ENCODE results near the gene BASP1. TPM values are rescaled to one million over a fixed set of nuclear protein-coding genes. Genes with fewer than 3 reads are reported as not detected.

BASP1 gene
- total and polyA plus RNA-seq, 2 experiments from 2014 or later: 87.5 to 114 TPM

DNA sequence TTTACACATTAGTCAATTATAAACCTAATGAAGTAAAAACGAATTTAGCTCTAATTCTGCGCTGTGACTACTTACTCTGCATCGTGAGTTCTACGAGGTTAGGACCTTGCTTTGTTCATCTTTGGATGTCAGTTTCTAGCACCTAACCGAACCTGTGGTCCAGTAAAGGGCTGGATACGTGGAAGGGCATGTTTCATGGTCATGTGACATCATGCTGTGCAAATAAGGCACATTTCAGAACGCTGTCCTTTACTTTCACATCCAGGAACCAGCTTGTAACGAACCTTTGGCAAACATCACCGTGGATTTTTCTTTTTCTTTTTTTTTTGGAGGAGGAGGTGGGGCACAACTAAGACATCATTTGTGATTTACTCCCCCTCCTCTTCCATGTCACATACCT lies 15.0 kb downstream of the BASP1 start (continued):
- TF ChIP-seq, protein P1, sequence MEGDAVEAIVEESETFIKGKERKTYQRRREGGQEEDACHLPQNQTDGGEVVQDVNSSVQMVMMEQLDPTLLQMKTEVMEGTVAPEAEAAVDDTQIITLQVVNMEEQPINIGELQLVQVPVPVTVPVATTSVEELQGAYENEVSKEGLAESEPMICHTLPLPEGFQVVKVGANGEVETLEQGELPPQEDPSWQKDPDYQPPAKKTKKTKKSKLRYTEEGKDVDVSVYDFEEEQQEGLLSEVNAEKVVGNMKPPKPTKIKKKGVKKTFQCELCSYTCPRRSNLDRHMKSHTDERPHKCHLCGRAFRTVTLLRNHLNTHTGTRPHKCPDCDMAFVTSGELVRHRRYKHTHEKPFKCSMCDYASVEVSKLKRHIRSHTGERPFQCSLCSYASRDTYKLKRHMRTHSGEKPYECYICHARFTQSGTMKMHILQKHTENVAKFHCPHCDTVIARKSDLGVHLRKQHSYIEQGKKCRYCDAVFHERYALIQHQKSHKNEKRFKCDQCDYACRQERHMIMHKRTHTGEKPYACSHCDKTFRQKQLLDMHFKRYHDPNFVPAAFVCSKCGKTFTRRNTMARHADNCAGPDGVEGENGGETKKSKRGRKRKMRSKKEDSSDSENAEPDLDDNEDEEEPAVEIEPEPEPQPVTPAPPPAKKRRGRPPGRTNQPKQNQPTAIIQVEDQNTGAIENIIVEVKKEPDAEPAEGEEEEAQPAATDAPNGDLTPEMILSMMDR (conservative IDR thresholded peaks at IDR 0.05; ENCODE audit: low read depth in 2 of 2): no peak
- no peak for TF ChIP-seq ZNF331 (CRISPR knock-in tag; IDR thresholded peaks at IDR 0.05; ENCODE audit: low read depth)
- no peak for TF ChIP-seq NANOG (IDR thresholded peaks at IDR 0.05; ENCODE audit: borderline replicate concordance)
- no peak for TF ChIP-seq POLR2AphosphoS5 (IDR thresholded peaks at IDR 0.05; ENCODE audit: low read depth)
- TF ChIP-seq, protein P2, sequence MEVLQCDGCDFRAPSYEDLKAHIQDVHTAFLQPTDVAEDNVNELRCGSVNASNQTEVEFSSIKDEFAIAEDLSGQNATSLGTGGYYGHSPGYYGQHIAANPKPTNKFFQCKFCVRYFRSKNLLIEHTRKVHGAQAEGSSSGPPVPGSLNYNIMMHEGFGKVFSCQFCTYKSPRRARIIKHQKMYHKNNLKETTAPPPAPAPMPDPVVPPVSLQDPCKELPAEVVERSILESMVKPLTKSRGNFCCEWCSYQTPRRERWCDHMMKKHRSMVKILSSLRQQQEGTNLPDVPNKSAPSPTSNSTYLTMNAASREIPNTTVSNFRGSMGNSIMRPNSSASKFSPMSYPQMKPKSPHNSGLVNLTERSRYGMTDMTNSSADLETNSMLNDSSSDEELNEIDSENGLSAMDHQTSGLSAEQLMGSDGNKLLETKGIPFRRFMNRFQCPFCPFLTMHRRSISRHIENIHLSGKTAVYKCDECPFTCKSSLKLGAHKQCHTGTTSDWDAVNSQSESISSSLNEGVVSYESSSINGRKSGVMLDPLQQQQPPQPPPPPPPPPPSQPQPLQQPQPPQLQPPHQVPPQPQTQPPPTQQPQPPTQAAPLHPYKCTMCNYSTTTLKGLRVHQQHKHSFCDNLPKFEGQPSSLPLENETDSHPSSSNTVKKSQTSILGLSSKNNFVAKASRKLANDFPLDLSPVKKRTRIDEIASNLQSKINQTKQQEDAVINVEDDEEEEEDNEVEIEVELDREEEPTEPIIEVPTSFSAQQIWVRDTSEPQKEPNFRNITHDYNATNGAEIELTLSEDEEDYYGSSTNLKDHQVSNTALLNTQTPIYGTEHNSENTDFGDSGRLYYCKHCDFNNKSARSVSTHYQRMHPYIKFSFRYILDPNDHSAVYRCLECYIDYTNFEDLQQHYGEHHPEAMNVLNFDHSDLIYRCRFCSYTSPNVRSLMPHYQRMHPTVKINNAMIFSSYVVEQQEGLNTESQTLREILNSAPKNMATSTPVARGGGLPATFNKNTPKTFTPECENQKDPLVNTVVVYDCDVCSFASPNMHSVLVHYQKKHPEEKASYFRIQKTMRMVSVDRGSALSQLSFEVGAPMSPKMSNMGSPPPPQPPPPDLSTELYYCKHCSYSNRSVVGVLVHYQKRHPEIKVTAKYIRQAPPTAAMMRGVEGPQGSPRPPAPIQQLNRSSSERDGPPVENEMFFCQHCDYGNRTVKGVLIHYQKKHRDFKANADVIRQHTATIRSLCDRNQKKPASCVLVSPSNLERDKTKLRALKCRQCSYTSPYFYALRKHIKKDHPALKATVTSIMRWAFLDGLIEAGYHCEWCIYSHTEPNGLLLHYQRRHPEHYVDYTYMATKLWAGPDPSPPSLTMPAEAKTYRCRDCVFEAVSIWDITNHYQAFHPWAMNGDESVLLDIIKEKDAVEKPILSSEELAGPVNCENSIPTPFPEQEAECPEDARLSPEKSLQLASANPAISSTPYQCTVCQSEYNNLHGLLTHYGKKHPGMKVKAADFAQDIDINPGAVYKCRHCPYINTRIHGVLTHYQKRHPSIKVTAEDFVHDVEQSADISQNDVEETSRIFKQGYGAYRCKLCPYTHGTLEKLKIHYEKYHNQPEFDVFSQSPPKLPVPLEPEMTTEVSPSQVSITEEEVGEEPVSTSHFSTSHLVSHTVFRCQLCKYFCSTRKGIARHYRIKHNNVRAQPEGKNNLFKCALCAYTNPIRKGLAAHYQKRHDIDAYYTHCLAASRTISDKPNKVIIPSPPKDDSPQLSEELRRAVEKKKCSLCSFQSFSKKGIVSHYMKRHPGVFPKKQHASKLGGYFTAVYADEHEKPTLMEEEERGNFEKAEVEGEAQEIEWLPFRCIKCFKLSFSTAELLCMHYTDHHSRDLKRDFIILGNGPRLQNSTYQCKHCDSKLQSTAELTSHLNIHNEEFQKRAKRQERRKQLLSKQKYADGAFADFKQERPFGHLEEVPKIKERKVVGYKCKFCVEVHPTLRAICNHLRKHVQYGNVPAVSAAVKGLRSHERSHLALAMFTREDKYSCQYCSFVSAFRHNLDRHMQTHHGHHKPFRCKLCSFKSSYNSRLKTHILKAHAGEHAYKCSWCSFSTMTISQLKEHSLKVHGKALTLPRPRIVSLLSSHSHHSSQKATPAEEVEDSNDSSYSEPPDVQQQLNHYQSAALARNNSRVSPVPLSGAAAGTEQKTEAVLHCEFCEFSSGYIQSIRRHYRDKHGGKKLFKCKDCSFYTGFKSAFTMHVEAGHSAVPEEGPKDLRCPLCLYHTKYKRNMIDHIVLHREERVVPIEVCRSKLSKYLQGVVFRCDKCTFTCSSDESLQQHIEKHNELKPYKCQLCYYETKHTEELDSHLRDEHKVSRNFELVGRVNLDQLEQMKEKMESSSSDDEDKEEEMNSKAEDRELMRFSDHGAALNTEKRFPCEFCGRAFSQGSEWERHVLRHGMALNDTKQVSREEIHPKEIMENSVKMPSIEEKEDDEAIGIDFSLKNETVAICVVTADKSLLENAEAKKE (CRISPR knock-in tag; IDR thresholded peaks at IDR 0.05): no peak

DNA sequence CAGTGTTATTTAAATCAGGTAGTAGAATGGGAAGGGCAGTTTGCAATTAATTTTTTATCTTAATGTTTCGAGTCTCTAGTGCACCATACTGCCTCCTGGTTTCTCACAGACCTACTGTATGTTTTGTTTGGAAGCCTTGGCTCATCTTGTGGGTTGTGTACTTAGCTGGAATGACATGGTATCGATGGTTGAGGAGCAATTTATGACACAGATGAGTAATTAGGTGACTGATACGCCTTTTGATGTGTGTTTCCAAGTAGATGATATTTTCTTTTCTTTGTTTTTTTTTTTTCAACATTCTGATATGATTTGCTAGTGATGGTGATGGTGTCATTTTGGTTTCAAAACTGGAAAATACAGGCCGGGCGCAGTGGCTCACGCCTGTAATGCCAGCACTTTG lies 16.1 kb downstream of the BASP1 start:
- Histone ChIP-seq H3K36me3 (ENCODE audit: insufficient read depth) (no peaks in the 10 kb centered on the region), H3F3A (replicated peaks; ENCODE audit: low read depth) (no peaks in the 10 kb centered on the region), H3K9me2 (ENCODE audit: insufficient read depth) (no peaks in the 10 kb centered on the region), H3K27ac (ENCODE audit: low read depth) (no peak overlapping the region), H3K4me3 (no peak overlapping the region), H3K4me1 (ENCODE audit: insufficient read depth) (no peaks in the 10 kb centered on the region; the same call in 1 of the 2 replicates), H3K4me2 (no peak overlapping the region), H2AFZ (no peak overlapping the region), H3K27me3 (ENCODE audit: insufficient read depth) (no peaks in the 10 kb centered on the region), H3K79me2 (replicated peaks; ENCODE audit: insufficient read depth) (peaks cover 93% of the 10 kb centered on the region), H4K20me1 (replicated peaks; ENCODE audit: insufficient read depth) (peaks cover 31% of the 10 kb centered on the region)
- Mint-ChIP-seq H3K27me3 (ENCODE audit: insufficient read depth, low read depth, poor library complexity) (no peaks in the 10 kb centered on the region), H3K27ac (no peak overlapping the region), H3K4me1 (peaks cover 14% of the 10 kb centered on the region; the same call in 2 of the 3 replicates), H3K9me3 (no peaks in the 10 kb centered on the region), H3K4me3 (no peak overlapping the region), H3K36me3 (ENCODE audit: low read depth) (peaks cover 40% of the 10 kb centered on the region)
- ATAC-seq: no peak
- DNase-seq (ENCODE audit: low spot score): no peak
- TF ChIP-seq, protein P1 (conservative IDR thresholded peaks at IDR 0.05; ENCODE audit: low read depth in 2 of 2): no peak
- no peak for TF ChIP-seq ZNF114 (CRISPR knock-in tag; IDR thresholded peaks at IDR 0.05)

Data from GM23338 (cell line).